Neutrophil (primary cell): ENCODE measurements around the gene MME.

Source experiments
- H3K27ac ChIP-seq: fragments of 200-600 bp; sonication (generic); 2 replicates; pipeline ENCODE4 v1.5.1; 2016; ENCODE audit warnings: mild to moderate bottlenecking, moderate library complexity
- H3K27me3 ChIP-seq: fragments of 200-600 bp; sonication (generic); 2 replicates; pipeline ENCODE4 v1.6.0; 2016; ENCODE audit warnings: mild to moderate bottlenecking
- H3K36me3 ChIP-seq: fragments of 200-600 bp; sonication (generic); 2 replicates; pipeline ENCODE4 v1.5.1; 2017
- H3K4me1 ChIP-seq, 2 experiments: fragments of 200-600 bp in 1 of 2; sonication (generic) in 1 of 2; 1 replicate in 1 of 2; 2 replicates in 1 of 2; pipeline versions ENCODE4 v1.5.1 to v1.6.1; 2013 to 2016; ENCODE audit warnings: low read depth in 1 of 2, low read length in 1 of 2, mild to moderate bottlenecking in 1 of 2, moderate library complexity in 1 of 2; ENCODE audit not compliant: control insufficient read depth in 1 of 2, insufficient read depth in 1 of 2
- H3K4me3 ChIP-seq, 2 experiments: fragments of 200-600 bp in 1 of 2; sonication (generic) in 1 of 2; 1 replicate in 1 of 2; 2 replicates in 1 of 2; pipeline ENCODE4 v1.5.1; 2013 to 2016; ENCODE audit warnings: low read depth in 1 of 2, low read length in 1 of 2, mild to moderate bottlenecking in 1 of 2, moderate library complexity in 1 of 2
- H3K9me3 ChIP-seq: fragments of 200-600 bp; sonication (generic); 2 replicates; pipeline ENCODE4 v1.5.1; 2016
- TF ChIP-seq, protein P1 (sequence below): fragments of 200-600 bp; sonication (generic); IDR thresholded peaks from 2 replicates; pipeline ENCODE4 v1.5.1; 2016; ENCODE audit warnings: antibody characterized with exemption

MME gene

GRCh38 chr3:155154255-155154654 is 74.1 kb downstream of the MME start:
- no peak overlapping the region for H3K27ac ChIP-seq
- H3K36me3 ChIP-seq, result peaks cover 100% of the 10 kb centered on the region
- no peaks in the 10 kb centered on the region for H3K9me3 ChIP-seq
- H3K4me1 ChIP-seq, result peaks cover 13 to 14% of the 10 kb centered on the region in 2 experiments
- H3K4me3 ChIP-seq, result no peak overlapping the region
- TF ChIP-seq, protein P1, sequence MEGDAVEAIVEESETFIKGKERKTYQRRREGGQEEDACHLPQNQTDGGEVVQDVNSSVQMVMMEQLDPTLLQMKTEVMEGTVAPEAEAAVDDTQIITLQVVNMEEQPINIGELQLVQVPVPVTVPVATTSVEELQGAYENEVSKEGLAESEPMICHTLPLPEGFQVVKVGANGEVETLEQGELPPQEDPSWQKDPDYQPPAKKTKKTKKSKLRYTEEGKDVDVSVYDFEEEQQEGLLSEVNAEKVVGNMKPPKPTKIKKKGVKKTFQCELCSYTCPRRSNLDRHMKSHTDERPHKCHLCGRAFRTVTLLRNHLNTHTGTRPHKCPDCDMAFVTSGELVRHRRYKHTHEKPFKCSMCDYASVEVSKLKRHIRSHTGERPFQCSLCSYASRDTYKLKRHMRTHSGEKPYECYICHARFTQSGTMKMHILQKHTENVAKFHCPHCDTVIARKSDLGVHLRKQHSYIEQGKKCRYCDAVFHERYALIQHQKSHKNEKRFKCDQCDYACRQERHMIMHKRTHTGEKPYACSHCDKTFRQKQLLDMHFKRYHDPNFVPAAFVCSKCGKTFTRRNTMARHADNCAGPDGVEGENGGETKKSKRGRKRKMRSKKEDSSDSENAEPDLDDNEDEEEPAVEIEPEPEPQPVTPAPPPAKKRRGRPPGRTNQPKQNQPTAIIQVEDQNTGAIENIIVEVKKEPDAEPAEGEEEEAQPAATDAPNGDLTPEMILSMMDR, result no peak
- H3K27me3 ChIP-seq, result no peaks in the 10 kb centered on the region

- Histone ChIP-seq H3K36me3 (peaks cover 98% of the 10 kb centered on the region), H3K4me1 (no peaks in the 10 kb centered on the region), H3K4me3 (no peak overlapping the region), H3K9me3 (no peaks in the 10 kb centered on the region), H3K27ac (no peak overlapping the region), H3K27me3 (no peaks in the 10 kb centered on the region)
- TF ChIP-seq, protein P1, result no peak
Measured at GRCh38 chr3:155158346-155159037, 78.4 kb downstream of the MME start.

- Histone ChIP-seq H3K4me1 (no peaks in the 10 kb centered on the region), H3K4me3 (no peak overlapping the region), H3K27ac (no peak overlapping the region), H3K9me3 (no peaks in the 10 kb centered on the region), H3K27me3 (no peaks in the 10 kb centered on the region), H3K36me3 (peaks cover 97% of the 10 kb centered on the region)
- TF ChIP-seq, protein P1, result no peak
Measured at GRCh38 chr3:155159301-155159700, 79.2 kb downstream of the MME start.

- Histone ChIP-seq H3K4me1 (no peaks in the 10 kb centered on the region), H3K36me3 (peaks cover 92% of the 10 kb centered on the region), H3K27me3 (no peaks in the 10 kb centered on the region), H3K27ac (no peak overlapping the region), H3K4me3 (no peak overlapping the region), H3K9me3 (no peaks in the 10 kb centered on the region)
- TF ChIP-seq, protein P1, result no peak
Measured at GRCh38 chr3:155161640-155162292, 81.6 kb downstream of the MME start.

DNA sequence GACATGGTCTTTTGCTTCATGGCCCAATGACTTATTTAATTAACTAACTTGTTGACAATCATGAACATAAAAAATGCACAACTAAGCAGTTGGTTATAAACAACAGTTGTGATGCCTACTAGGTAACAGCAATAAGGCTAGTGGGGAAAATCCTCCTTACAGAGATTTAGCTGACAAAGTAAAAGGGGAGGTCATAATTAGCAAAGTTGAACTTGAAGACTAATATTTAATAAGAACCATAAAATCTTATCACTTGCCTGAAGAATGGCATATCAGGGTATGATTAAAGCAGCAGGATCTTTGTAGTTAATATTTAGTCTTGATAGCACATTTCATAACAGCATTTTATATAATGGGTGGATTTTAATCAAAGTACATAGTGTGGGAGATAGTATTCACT is 84.2 kb downstream of the MME start:
- Histone ChIP-seq H3K4me3 (no peak overlapping the region), H3K36me3 (peaks cover 92% of the 10 kb centered on the region), H3K27me3 (no peaks in the 10 kb centered on the region), H3K27ac (no peak overlapping the region), H3K9me3 (no peaks in the 10 kb centered on the region), H3K4me1 (no peaks in the 10 kb centered on the region)
- TF ChIP-seq, protein P1, result no peak
